Measurements from ENCODE around the gene TOMM70.
"Not testable (repeated sequence)": the region's sequence is repeated elsewhere in the genome, so short reads cannot be mapped to it uniquely, and the experiment has no call there.

Gene TOMM70

DNA sequence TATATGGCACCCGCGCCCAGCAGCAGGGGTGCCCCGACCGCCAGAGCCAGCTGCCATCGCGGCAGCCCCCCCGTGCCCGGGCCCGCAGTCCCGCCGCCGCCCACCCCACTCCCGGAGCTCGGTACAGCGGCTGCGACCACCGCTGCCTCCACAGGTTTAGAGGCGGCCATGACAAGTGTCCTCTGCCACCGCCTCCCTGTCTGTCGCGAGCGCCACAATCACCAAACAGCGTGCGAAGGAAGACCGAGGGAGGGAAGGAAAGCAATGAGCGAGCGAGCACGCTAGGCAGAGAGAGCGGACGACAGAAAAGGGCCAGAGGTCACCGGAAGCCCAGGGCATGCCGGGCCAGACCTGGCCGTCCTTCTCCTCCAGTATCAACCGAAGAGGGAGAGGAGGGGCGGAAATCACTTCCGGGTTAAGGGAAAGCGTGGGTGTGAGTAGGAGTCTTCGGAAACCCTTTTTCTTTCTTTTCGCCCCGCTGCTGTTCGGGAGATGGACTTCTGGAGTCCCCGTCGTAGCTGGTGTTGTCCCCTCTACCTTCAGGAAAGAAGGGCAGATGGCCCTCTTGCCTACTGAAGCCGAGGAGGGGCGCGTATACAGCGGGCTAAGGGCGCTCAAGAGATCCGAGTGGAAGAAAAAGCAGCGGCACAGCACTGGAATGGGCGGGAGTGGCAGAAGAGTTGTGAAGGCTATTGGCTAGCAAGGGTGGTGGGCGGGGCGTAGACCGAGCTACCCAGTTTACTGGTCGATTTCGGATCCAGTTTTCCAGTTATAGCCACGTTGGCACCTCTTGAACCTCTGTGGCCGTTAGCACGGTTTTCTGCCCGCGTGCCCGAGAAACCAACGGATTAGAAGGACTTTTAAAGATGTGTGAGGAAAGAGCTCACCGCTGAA lies at the start of gene TOMM70, which contains the start of gene LNP1:
TSS of gene TOMM70 (minus strand) at position 310 of the 894 bp plus-strand sequence. CDS start at position 170, 140 bp downstream.
TSS of gene LNP1 (plus strand) at position 760 of the 894 bp plus-strand sequence. CDS start 28,191 bp downstream, outside the sequence.
- TF ChIP-seq CTCF (IDR thresholded peaks at IDR 0.05; ENCODE audit: borderline replicate concordance, insufficient read depth, low read depth, low read length) = no peak
- peak within 1 kb of the TSS; percentile 83 for H3K4me3 ChIP-seq (ENCODE audit: low read depth, low read length)

GRCh38 chr3:100449214-100449613 lies 48.3 kb upstream of the TOMM70 start:
- no peak for TF ChIP-seq CTCF (IDR thresholded peaks at IDR 0.05; ENCODE audit: borderline replicate concordance, insufficient read depth, low read depth, low read length)
- H3K4me3 ChIP-seq (ENCODE audit: low read depth, low read length) = no peak overlapping the region

GRCh38 chr3:100448079-100448478 lies 47.2 kb upstream of the TOMM70 start:
- no peak overlapping the region for H3K4me3 ChIP-seq (ENCODE audit: low read depth, low read length)
- no peak for TF ChIP-seq CTCF (IDR thresholded peaks at IDR 0.05; ENCODE audit: borderline replicate concordance, insufficient read depth, low read depth, low read length)

DNA sequence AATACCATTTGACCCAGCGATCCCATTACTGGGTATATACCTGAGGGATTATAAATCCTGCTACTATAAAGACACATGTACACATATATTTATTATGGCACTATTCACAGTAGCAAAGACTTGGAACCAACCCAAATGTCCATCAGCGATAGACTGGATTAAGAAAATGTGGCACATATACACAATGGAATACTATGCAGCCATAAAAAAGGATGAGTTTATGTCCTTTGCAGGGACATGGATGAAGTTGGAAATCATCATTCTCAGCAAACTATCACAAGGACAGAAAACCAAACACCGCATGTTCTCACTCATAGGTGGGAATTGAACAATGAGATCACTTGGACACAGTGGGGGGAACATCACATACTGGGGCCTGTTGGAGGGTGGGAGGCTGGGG lies 46.2 kb upstream of the TOMM70 start:
- H3K4me3 ChIP-seq (ENCODE audit: low read depth, low read length) = not testable (repeated sequence)

DNA sequence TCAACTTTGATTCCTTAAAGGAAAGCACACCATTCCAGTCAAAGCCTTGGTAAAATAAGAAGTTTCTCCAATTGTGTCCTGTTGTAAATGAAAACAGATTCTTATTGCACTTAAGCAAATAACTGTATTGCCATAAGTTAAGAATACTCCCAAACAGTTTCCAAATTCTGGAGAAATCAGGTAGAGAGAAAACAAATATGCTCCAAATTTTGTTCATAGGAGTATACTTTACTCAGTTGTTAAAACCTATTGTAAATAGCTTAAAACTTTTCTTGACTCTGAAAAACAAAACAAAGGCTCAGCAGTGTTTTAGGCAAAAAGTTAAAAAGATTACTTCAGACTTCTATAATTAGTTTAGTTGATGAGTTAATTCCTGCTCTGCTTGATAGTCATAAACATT lies 42.8 kb upstream of the TOMM70 start:
- TF ChIP-seq CTCF (IDR thresholded peaks at IDR 0.05; ENCODE audit: borderline replicate concordance, insufficient read depth, low read depth, low read length) = no peak
- H3K4me3 ChIP-seq (ENCODE audit: low read depth, low read length) = no peak overlapping the region

- H3K4me3 ChIP-seq (ENCODE audit: low read depth, low read length) = no peak overlapping the region
- no peak for TF ChIP-seq CTCF (IDR thresholded peaks at IDR 0.05; ENCODE audit: borderline replicate concordance, insufficient read depth, low read depth, low read length)
These were observed 40.0 kb upstream of the TOMM70 start for GRCh38 chr3:100440895-100441294.

- H3K4me3 ChIP-seq (ENCODE audit: low read depth, low read length) = no peak overlapping the region
- TF ChIP-seq CTCF (IDR thresholded peaks at IDR 0.05; ENCODE audit: borderline replicate concordance, insufficient read depth, low read depth, low read length) = no peak
These were observed 37.7 kb upstream of the TOMM70 start for GRCh38 chr3:100438623-100438974.

All from GM12875 (cell line).